GM19240 (cell line): ENCODE measurements around the gene CCDC92.
A peak's percentile ranks its signal among the peaks of the same experiment; 100 is the strongest.

ENCODE experiments used
- DNase-seq: peaks from one replicate; pipeline ENCODE4 v3.0.0; 2011; ENCODE audit warnings: low spot score; ENCODE audit not compliant: insufficient read length

Gene CCDC92

GRCh38 chr12:123937707-123938591 lies 34.7 kb downstream of the CCDC92 start:
- peak; percentile 52 for DNase-seq

- no peak for DNase-seq
Measured at GRCh38 chr12:123936956-123937706, 35.5 kb downstream of the CCDC92 start.

GRCh38 chr12:123936471-123936870 lies 36.2 kb downstream of the CCDC92 start:
- no peak for DNase-seq

- DNase-seq: no peak
Measured at GRCh38 chr12:123935956-123936355, 36.7 kb downstream of the CCDC92 start.

GRCh38 chr12:123934829-123935228 lies 37.8 kb downstream of the CCDC92 start:
- DNase-seq: no peak

- no peak for DNase-seq
Measured at GRCh38 chr12:123934016-123934620, 38.5 kb downstream of the CCDC92 start.

GRCh38 chr12:123933214-123933613 lies 39.4 kb downstream of the CCDC92 start:
- no peak for DNase-seq

- DNase-seq: no peak
Measured at GRCh38 chr12:123931686-123932321, 40.8 kb downstream of the CCDC92 start.

GRCh38 chr12:123929946-123930583 lies 42.6 kb downstream of the CCDC92 start:
- DNase-seq: no peak

GRCh38 chr12:123928897-123929296 lies 43.7 kb downstream of the CCDC92 start:
- DNase-seq: no peak

- no peak for DNase-seq
Measured at GRCh38 chr12:123928274-123928865, 44.3 kb downstream of the CCDC92 start.

GRCh38 chr12:123924539-123924938 lies 48.1 kb downstream of the CCDC92 start:
- DNase-seq: no peak

GRCh38 chr12:123923927-123924326 lies 48.7 kb downstream of the CCDC92 start:
- no peak for DNase-seq

- DNase-seq: no peak
Measured at GRCh38 chr12:123923038-123923437, 49.6 kb downstream of the CCDC92 start.

GRCh38 chr12:123919980-123920360 lies 52.7 kb downstream of the CCDC92 start:
- no peak for DNase-seq

- DNase-seq: no peak
Measured at GRCh38 chr12:123917337-123917850, 55.2 kb downstream of the CCDC92 start.

- no peak for DNase-seq
Measured at GRCh38 chr12:123916729-123917128, 55.9 kb downstream of the CCDC92 start.

GRCh38 chr12:123914726-123915333 lies 57.8 kb downstream of the CCDC92 start:
- no peak for DNase-seq

- DNase-seq: no peak
Measured at GRCh38 chr12:123912415-123913380, 59.9 kb downstream of the CCDC92 start.
